Activated T-cell treated with anti-CD3 and anti-CD28 coated beads, Interleukin-2, amount 50 U/mL, for 4 hours (primary cell): ENCODE measurements around the gene KIAA1217. TPM values are rescaled to one million over a fixed set of nuclear protein-coding genes. Genes with fewer than 3 reads are reported as not detected.

ENCODE experiments used
- ATAC-seq, 2 donors: fragments of 200-7000 bp; cut with Tn5 transposase; one replicate each; pipeline ENCODE4 v1.10.0; 2021
- DNase-seq: peaks from one replicate; pipeline ENCODE4 v3.0.0-alpha.2; 2020
- H3K27me3 Mint-ChIP-seq: one replicate; pipeline ENCODE4 v1.8.0; 2021; ENCODE audit warnings: low read depth, mixed read lengths
- H3K36me3 Mint-ChIP-seq: one replicate; pipeline ENCODE4 v1.8.0; 2022; ENCODE audit warnings: mixed read lengths; ENCODE audit not compliant: insufficient read depth
- H3K4me1 Mint-ChIP-seq: one replicate; pipeline ENCODE4 v1.8.0; 2021; ENCODE audit warnings: low read depth, mixed read lengths
- H3K4me3 Mint-ChIP-seq: one replicate; pipeline ENCODE4 v1.8.0; 2021; ENCODE audit warnings: mild to moderate bottlenecking, moderate library complexity, mixed read lengths
- H3K9me3 Mint-ChIP-seq: one replicate; pipeline ENCODE4 v1.8.0; 2021; ENCODE audit warnings: mixed read lengths
- total RNA-seq, 3 donors: library from RNA; stranded (reverse); gene quantifications; one replicate each; pipeline ENCODE4 v1.2.1, GENCODE V29; 2021

Gene KIAA1217
- total RNA-seq, 3 donors from 2014 or later, result 0.20 to 0.87 (median 0.50) TPM

DNA sequence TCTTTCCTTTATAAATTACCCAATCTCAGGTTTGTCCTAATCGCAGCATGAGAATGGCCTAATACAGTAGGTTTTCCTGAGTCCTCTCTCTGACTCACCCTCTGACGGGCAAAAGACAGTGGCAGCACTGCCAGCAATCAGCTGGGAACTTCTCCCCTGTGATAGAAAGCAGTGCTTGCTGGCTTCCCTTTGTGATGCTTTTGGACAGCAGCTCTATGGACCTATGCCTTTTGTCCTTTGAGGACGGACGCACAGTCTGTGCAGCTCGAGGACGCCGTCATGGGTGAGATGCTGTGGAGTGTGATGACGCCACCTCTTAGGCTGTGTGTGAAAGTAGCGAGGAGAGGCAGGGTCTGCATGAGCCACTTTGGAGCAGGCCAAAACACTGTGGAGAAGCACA lies 68.8 kb downstream of the KIAA1217 start:
- no peak for DNase-seq
- no peak for ATAC-seq
- Mint-ChIP-seq H3K36me3 (no peaks in the 10 kb centered on the region), H3K4me1 (no peaks in the 10 kb centered on the region), H3K9me3 (peaks cover 18% of the 10 kb centered on the region), H3K4me3 (no peak overlapping the region), H3K27me3 (peaks cover 5% of the 10 kb centered on the region)

GRCh38 chr10:24278176-24278889 lies 69.4 kb downstream of the KIAA1217 start:
- ATAC-seq (no peak), DNase-seq (no peak)
- Mint-ChIP-seq H3K9me3 (peaks cover 18% of the 10 kb centered on the region), H3K4me1 (no peaks in the 10 kb centered on the region), H3K36me3 (no peaks in the 10 kb centered on the region), H3K4me3 (no peak overlapping the region), H3K27me3 (peaks cover 5% of the 10 kb centered on the region)

- no peaks in the 10 kb centered on the region for H3K4me1 Mint-ChIP-seq
- ATAC-seq (no peak), DNase-seq (no peak)
- H3K27me3 Mint-ChIP-seq, result peaks cover 5% of the 10 kb centered on the region
- no peaks in the 10 kb centered on the region for H3K36me3 Mint-ChIP-seq
- H3K9me3 Mint-ChIP-seq, result peaks cover 18% of the 10 kb centered on the region
- no peak overlapping the region for H3K4me3 Mint-ChIP-seq
These were observed 70.2 kb downstream of the KIAA1217 start for GRCh38 chr10:24279166-24279565.

- Mint-ChIP-seq H3K4me1 (no peaks in the 10 kb centered on the region), H3K27me3 (peaks cover 3% of the 10 kb centered on the region), H3K36me3 (no peaks in the 10 kb centered on the region), H3K4me3 (no peak overlapping the region), H3K9me3 (peaks cover 5% of the 10 kb centered on the region)
- no peak for DNase-seq
- ATAC-seq, result no peak
These were observed 78.7 kb downstream of the KIAA1217 start for GRCh38 chr10:24287559-24288195.

GRCh38 chr10:24288581-24288980 lies 79.6 kb downstream of the KIAA1217 start:
- H3K27me3 Mint-ChIP-seq, result peaks cover 3% of the 10 kb centered on the region
- DNase-seq (no peak), ATAC-seq (no peak)
- no peaks in the 10 kb centered on the region for H3K36me3 Mint-ChIP-seq
- H3K4me1 Mint-ChIP-seq, result no peaks in the 10 kb centered on the region
- no peak overlapping the region for H3K4me3 Mint-ChIP-seq
- peaks cover 5% of the 10 kb centered on the region for H3K9me3 Mint-ChIP-seq

DNA sequence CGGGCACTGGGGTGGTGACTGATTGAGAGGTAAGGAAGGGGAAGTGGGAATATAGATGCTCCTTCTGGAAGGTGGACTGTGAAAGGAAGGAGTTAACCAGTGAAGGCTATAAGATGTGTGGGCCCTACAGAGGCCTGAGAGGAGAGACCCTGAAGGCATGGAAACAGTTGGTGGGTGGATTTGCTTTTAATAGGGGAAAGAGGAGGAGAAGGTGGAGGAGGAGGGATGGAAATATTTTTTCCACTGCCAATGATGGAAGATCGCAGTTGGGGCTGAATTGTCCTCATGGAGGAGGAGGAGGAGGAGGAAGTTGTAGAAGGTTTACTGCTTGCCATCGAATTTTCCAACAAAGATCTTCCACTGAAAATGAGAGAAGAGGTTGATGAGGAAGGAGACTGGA lies 80.3 kb downstream of the KIAA1217 start:
- Mint-ChIP-seq H3K36me3 (no peaks in the 10 kb centered on the region), H3K4me1 (no peaks in the 10 kb centered on the region), H3K27me3 (peaks cover 3% of the 10 kb centered on the region), H3K4me3 (no peak overlapping the region), H3K9me3 (peaks cover 5% of the 10 kb centered on the region)
- ATAC-seq (no peak), DNase-seq (no peak)

GRCh38 chr10:24292304-24293293 lies 83.7 kb downstream of the KIAA1217 start:
- DNase-seq (no peak), ATAC-seq (no peak)
- H3K4me3 Mint-ChIP-seq, result no peak overlapping the region
- no peaks in the 10 kb centered on the region for H3K4me1 Mint-ChIP-seq
- H3K27me3 Mint-ChIP-seq, result peaks cover 3% of the 10 kb centered on the region
- H3K9me3 Mint-ChIP-seq, result no peaks in the 10 kb centered on the region
- H3K36me3 Mint-ChIP-seq, result no peaks in the 10 kb centered on the region

DNA sequence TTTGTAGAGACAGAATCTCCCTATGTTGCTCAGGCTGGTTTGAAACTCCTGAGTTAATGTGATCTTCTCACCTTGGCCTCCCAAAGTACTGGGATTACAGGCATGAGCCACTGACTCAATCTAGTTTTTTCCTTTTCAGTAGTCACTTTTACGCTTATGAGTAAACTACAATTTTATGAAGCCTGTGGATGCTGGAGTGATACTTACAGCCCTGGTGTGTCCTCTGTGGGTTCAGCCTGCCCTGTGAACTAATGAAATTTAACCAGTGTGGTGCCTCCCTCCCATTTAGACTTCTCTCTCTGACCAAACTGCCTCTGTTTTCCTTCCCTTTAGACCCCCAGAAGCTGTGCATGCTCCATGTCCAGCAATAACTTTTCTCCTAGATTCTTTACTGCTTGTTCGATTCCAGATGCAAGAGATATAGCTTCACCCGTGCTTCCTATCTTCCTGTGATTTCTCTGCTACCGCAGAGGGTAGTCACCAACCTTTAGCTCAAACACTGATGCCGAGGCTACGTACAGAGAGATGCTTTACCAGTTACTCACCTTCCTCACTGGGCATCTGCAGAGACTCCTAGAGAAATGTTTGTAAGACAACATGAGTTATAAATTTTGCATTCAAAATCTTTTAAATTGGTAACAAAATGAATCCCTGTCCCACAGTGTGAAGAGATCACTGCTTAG lies 90.8 kb downstream of the KIAA1217 start:
- Mint-ChIP-seq H3K36me3 (no peaks in the 10 kb centered on the region), H3K9me3 (no peaks in the 10 kb centered on the region), H3K4me3 (no peak overlapping the region), H3K27me3 (no peaks in the 10 kb centered on the region), H3K4me1 (no peaks in the 10 kb centered on the region)
- ATAC-seq, result peak; percentile 38 to 46
- DNase-seq, result no peak

GRCh38 chr10:24303522-24304310 lies 94.8 kb downstream of the KIAA1217 start:
- DNase-seq (no peak), ATAC-seq (no peak)
- no peak overlapping the region for H3K4me3 Mint-ChIP-seq
- H3K9me3 Mint-ChIP-seq, result no peaks in the 10 kb centered on the region
- no peaks in the 10 kb centered on the region for H3K4me1 Mint-ChIP-seq
- no peaks in the 10 kb centered on the region for H3K36me3 Mint-ChIP-seq
- peaks cover 2% of the 10 kb centered on the region for H3K27me3 Mint-ChIP-seq

- Mint-ChIP-seq H3K4me1 (no peaks in the 10 kb centered on the region), H3K36me3 (no peaks in the 10 kb centered on the region), H3K4me3 (no peak overlapping the region), H3K27me3 (peaks cover 2% of the 10 kb centered on the region), H3K9me3 (no peaks in the 10 kb centered on the region)
- ATAC-seq, result no peak
- DNase-seq, result no peak
These were observed 96.9 kb downstream of the KIAA1217 start for GRCh38 chr10:24305551-24306506.

GRCh38 chr10:24306507-24306875 lies 97.6 kb downstream of the KIAA1217 start:
- Mint-ChIP-seq H3K9me3 (no peaks in the 10 kb centered on the region), H3K4me1 (no peaks in the 10 kb centered on the region), H3K36me3 (no peaks in the 10 kb centered on the region), H3K4me3 (no peak overlapping the region), H3K27me3 (peaks cover 2% of the 10 kb centered on the region)
- no peak for ATAC-seq
- DNase-seq, result no peak

DNA sequence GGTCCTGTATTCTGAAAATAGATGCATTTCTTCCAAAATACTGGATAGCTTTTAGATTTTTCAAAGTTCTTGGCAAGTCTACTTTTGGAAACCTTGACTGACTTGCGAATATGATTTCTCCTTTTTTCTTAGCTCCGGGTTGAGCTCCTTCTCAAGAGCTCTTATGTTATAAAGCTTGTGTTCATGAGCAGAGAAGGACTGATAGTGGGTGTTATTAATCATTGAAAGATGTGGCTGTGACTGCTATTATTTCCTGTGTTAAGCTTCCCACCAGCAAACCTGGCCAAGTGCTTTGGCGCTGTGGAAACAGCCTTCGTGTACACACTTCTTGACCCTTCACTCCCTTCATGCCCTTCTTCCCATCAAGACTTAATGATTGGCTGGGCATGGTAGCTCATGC lies 98.2 kb downstream of the KIAA1217 start:
- Mint-ChIP-seq H3K4me1 (no peaks in the 10 kb centered on the region), H3K9me3 (no peaks in the 10 kb centered on the region), H3K27me3 (peaks cover 2% of the 10 kb centered on the region), H3K4me3 (no peak overlapping the region), H3K36me3 (no peaks in the 10 kb centered on the region)
- no peak for DNase-seq
- ATAC-seq, result no peak
